Left lung (tissue), 10 donors: Measurements from ENCODE around the gene PRR7. TPM values are rescaled to one million over a fixed set of nuclear protein-coding genes. Genes with fewer than 3 reads are reported as not detected.

ENCODE experiments used
- ATAC-seq: fragments of 200-7000 bp; cut with Tn5 transposase; one replicate; pipeline ENCODE4 v1.9.1; 2020; ENCODE audit warnings: moderate library complexity
- DNase-seq, 4 donors: peaks; one replicate each; pipeline ENCODE4 v3.0.0-alpha.2; 2013 to 2020
- H3K27ac ChIP-seq, 2 donors: fragments of 200-600 bp; sonication (generic) in 1 of 2; one replicate each; pipeline versions ENCODE4 v1.5.0 to v1.8.0; 2020 to 2021
- H3K27me3 ChIP-seq, 2 donors: fragments of 200-600 bp; sonication (generic) in 1 of 2; one replicate each; pipeline versions ENCODE4 v1.5.0 to v1.8.0; 2020 to 2021
- H3K36me3 ChIP-seq, 2 donors: fragments of 200-600 bp; sonication (generic) in 1 of 2; one replicate each; pipeline versions ENCODE4 v1.5.0 to v1.8.0; 2020 to 2021
- H3K4me1 ChIP-seq, 2 donors: fragments of 200-600 bp; one replicate each; pipeline ENCODE4 v1.8.0; 2021
- H3K4me3 ChIP-seq, 2 donors: fragments of 200-600 bp; sonication (generic) in 1 of 2; one replicate each; pipeline versions ENCODE4 v1.5.0 to v1.8.0; 2020 to 2021; ENCODE audit warnings: mild to moderate bottlenecking in 1 of 2
- H3K9me3 ChIP-seq, 2 donors: fragments of 200-600 bp; sonication (generic) in 1 of 2; one replicate each; pipeline versions ENCODE4 v1.5.0 to v1.8.0; 2020 to 2021
- CTCF ChIP-seq, 2 donors: fragments of 200-600 bp; sonication (generic) in 1 of 2; IDR thresholded peaks; one replicate each; pipeline versions ENCODE4 v1.5.0 to v1.8.0; 2021; ENCODE audit warnings: antibody characterized with exemption in 2 of 2
- intact Hi-C, 2 donors: fragments of 100-400 bp; cut with DNase I; formaldehyde crosslinking; loops; one replicate each; pipeline versions ENCODE4 v1.11.2 to v1.14.2; 2022
- polyA plus RNA-seq, 6 donors: library from polyadenylated mRNA; unstranded; fragments of 120-200 nt; gene quantifications; one replicate each; pipeline ENCODE4 v1.2.1, GENCODE V29; 2013; ENCODE audit not compliant: insufficient read length in 6 of 6
- total RNA-seq, 2 donors: library from RNA; stranded (reverse); fragmentation: NEBNext Ultra II Directional; extraction: Animal tissue kit (Norgen Biotek cat#: 25700); gene quantifications; one replicate each; pipeline ENCODE4 v1.2.1, GENCODE V29; 2021
- donor health status: DM: no; HTN: yes; CAD: no.
- donor health status: DM: no; HTN: no; CAD: no.

Gene PRR7
- total and polyA plus RNA-seq, 8 donors: 0.30 to 4.1 (median 1.0) TPM

DNA sequence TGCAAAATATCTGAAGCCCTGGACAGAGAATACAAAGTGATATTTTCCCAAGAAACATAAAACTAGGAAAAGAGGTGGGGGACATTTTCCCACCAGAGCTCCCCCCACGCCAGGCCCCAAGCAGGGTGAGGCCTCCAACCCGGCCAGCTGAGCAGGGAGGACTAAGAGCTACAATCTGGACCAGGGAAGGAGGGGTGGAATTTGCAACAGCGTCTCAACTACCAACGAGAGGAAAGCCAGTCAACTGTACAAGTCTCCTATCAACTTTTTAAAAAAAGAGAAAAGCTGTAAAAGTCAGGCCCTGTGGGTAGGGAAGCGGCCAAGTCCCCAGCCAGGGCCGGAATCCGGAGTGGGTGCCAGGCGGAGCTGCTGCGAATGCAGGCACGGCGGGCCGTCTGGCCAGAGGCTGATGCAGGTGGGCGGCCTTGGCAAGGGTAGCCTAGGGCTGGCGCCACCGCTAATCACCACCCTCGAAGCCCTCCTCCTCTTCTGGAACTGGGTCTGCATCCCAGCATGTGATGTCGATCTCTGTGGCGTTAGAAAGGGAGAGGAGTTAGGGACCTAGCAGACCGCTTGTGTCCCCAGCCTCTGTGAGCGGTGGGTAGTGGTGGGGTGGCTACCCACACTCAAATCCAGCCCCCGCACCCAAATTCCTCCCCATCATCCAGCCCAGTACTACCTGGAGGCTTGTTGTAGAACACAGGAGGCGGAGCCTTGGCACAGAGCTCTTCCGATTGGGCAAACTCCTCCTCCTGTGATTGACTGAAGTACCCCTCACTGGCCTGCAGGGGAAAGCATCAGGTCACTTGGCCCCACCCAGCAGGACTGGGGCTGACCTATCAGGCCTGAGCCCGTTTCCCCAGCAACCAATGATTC, 10.6 kb downstream of the PRR7 start:
- ATAC-seq: peak; percentile 18
- Histone ChIP-seq H3K4me3 (no peak overlapping the region), H3K4me1 (peaks cover 8 to 56% of the 10 kb centered on the region in 2 donors), H3K9me3 (no peaks in the 10 kb centered on the region), H3K36me3 (peaks cover 0 to 27% of the 10 kb centered on the region in 2 donors), H3K27me3 (peaks cover 0 to 27% of the 10 kb centered on the region in 2 donors), H3K27ac (no peak overlapping the region)
- intact Hi-C loops: loop anchor here (10.0 kb wide), 2 partner anchors 62 to 132 kb away; no protein-coding TSS in a partner anchor
- TF ChIP-seq CTCF (IDR thresholded peaks at IDR 0.05): peak; percentile 25 to 71
- peak in 2 of 4 donors; percentile 48 to 90 for DNase-seq

DNA sequence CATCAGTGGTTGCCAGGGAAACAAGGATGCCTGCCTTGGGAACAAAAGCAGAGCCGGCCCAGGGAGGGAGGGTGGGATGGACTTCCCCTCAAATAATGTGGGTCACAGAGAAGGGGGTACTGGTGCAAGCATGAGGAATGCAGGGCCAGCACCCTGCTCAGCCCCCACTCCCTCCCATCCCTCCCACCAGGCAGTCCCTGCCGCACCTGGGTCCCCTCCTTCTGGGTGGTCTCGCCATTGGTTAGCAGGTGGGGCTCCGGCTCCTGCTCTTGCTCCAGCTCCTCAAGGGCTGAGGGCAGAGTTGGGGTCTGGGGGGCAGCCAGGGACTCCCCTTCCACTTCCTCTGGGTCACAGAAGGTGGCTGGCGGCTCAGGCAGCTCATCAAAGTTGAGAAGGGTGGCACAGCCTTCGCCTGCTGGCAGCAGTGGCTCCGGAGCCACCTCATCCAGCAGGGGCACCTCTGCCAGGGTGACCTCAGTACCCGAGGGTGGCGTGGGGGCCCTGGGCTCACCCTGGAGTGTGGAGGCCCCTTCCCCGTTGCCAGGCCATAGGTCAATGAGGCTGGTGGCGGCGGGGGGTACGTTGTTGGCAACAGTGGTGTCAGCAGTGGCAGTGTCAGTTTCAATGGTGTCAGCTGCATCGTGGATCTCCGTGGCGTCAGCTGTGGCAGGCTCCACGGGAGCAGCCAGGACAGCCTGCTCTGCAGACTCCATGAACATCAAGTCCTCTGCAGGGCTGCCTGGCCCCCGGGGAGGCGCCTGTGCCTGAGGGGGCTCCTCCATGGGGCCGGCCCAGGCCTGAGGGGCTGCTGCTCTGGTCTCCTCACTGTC, 11.5 kb downstream of the PRR7 start:
- no peak for DNase-seq
- Histone ChIP-seq H3K9me3 (no peaks in the 10 kb centered on the region), H3K27me3 (peaks cover 0 to 18% of the 10 kb centered on the region in 2 donors), H3K36me3 (peaks cover 0 to 27% of the 10 kb centered on the region in 2 donors), H3K4me1 (peaks cover 8 to 64% of the 10 kb centered on the region in 2 donors), H3K27ac (no peak overlapping the region), H3K4me3 (no peak overlapping the region)
- no peak for ATAC-seq
- peak in 1 of 2 donors; percentile 3 for TF ChIP-seq CTCF (IDR thresholded peaks at IDR 0.05)
- intact Hi-C loops: loop anchor here (10.0 kb wide), 2 partner anchors 63 to 133 kb away; no protein-coding TSS in a partner anchor

DNA sequence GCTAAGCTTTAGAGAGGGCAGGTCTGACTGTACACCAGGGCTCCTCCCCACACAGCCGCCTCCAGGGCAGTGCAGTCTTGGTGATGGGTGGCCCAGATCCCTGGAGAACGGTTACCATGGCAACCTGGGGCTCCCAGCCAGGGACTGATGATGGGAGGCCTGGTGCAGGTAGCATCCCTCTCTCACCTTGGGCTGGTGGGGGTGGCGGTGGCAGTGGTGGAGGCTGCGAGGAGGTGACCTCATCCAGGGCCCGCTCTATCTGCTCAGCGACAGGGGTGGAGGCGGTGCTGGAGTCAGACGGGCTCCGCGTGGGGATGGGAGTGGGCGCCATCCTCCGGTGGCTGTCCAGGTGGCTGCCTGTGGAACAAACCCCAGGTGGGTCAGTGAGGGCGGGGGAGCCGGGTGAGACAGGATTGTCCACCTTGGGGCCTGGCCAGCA, 12.3 kb downstream of the PRR7 start:
- H3K27ac ChIP-seq: no peak overlapping the region
- H3K27me3 ChIP-seq: peaks cover 0 to 10% of the 10 kb centered on the region in 2 donors
- DNase-seq (no peak), ATAC-seq (no peak)
- peaks cover 4 to 58% of the 10 kb centered on the region in 2 donors for H3K4me1 ChIP-seq
- H3K36me3 ChIP-seq: peaks cover 0 to 27% of the 10 kb centered on the region in 2 donors
- no peak overlapping the region for H3K4me3 ChIP-seq
- TF ChIP-seq CTCF (IDR thresholded peaks at IDR 0.05): no peak
- no peaks in the 10 kb centered on the region for H3K9me3 ChIP-seq
- intact Hi-C loops: loop anchor here (10.0 kb wide), 2 partner anchors 64 to 134 kb away; no protein-coding TSS in a partner anchor

DNA sequence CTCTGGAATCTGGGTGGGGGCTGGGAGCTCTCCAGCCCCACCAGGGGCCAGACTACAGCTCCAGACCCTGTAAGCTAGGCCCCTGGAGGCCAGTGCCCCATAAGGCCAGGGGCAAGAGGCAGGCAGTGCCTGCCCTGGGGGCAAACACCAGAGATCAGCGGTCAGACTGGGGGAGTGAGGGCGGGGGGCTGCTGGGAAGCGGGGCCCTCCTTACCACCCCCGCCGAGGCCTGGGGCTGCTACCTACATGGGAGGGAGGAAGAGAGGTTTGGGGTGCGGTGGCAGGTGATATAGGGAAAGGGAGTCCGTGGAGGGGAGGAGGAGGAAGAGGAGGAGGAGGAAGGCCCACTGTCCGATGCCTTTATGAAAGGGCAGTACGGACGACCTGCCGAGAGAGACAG, 12.7 kb downstream of the PRR7 start:
- no peak for TF ChIP-seq CTCF (IDR thresholded peaks at IDR 0.05)
- H3K9me3 ChIP-seq: no peaks in the 10 kb centered on the region
- no peak for ATAC-seq
- intact Hi-C loops: loop anchor here (10.0 kb wide), 2 partner anchors 65 to 135 kb away; no protein-coding TSS in a partner anchor
- peaks cover 0 to 9% of the 10 kb centered on the region in 2 donors for H3K27me3 ChIP-seq
- peaks cover 0 to 27% of the 10 kb centered on the region in 2 donors for H3K36me3 ChIP-seq
- peaks cover under 1 to 54% of the 10 kb centered on the region in 2 donors for H3K4me1 ChIP-seq
- H3K4me3 ChIP-seq: no peak overlapping the region
- DNase-seq: no peak
- H3K27ac ChIP-seq: no peak overlapping the region
